ENCODE results near the gene GABBR1. TPM values are rescaled to one million over a fixed set of nuclear protein-coding genes. Genes with fewer than 3 reads are reported as not detected.
A peak's percentile ranks its signal among the peaks of the same experiment; 100 is the strongest.

The GABBR1 gene
- total RNA-seq, 2 donors from 2014 or later: 3.0 to 15.2 TPM

DNA sequence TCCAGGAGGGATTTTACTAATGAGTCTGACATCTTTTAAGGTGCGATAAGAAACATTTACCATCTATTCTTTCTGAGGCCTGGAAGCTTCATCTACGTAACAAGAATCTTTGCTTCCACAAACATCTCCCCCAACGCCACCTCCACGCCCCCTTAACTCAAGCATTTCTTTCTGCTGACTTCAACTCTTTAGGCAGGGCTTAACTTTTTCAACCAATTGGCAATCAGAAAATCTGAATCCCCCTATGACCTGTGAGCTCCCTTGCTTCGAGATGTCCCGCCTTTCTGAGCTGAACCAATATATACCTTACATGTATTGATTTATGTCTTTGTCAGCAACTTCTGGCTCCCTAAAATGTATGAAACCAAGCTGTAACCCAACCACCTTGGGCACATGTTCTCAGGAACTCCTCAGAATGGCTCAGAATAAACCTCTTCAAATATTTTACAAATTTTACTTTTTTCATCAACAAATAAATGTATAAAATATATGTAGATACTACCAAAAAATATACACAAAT, 36.5 kb downstream of the GABBR1 start:
- DNase-seq (ENCODE audit: low spot score): no peak
- H3K36me3 Mint-ChIP-seq: no peaks in the 10 kb centered on the region
- H3K4me1 Mint-ChIP-seq (ENCODE audit: low read depth in 2 of 2): no peaks in the 10 kb centered on the region
- no peaks in the 10 kb centered on the region for H3K9me3 Mint-ChIP-seq
- peaks cover 12 to 14% of the 10 kb centered on the region in 2 donors for H3K27me3 Mint-ChIP-seq
- H3K4me3 Mint-ChIP-seq: no peak overlapping the region
- ATAC-seq: no peak
- no peak overlapping the region for H3K27ac Mint-ChIP-seq

DNA sequence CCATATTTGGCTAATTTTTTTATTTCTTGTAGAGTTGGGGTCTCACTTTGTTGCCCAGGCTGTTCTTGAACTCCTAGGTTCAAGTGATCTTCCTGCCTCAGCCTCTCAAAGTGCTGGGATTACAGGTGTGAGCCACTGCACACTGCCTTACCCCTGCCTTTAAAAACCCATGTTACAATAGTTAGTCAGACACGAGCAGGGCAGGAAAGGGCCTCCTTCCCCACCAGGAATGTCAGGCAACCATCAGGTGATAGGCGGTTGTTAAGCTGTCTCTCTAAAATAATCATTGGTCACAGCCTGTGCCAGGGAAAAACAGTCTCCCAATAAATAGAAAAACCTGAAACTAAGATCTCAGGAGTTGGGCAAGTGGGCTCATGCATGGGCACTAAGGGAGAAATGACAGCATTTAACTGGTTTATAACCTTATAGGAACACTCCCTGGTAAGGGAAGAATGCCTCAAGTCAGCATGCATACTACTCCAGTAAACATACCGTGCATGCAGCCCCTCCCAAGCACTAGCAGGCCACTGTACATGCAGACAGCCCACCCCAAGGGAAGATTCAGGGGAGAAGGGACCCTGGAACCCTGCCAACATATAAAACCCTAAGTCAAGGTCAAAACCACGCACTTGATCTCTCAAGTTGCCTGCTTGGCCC, 39.7 kb downstream of the GABBR1 start:
- H3K4me1 Mint-ChIP-seq (ENCODE audit: low read depth in 2 of 2): no peaks in the 10 kb centered on the region

DNA sequence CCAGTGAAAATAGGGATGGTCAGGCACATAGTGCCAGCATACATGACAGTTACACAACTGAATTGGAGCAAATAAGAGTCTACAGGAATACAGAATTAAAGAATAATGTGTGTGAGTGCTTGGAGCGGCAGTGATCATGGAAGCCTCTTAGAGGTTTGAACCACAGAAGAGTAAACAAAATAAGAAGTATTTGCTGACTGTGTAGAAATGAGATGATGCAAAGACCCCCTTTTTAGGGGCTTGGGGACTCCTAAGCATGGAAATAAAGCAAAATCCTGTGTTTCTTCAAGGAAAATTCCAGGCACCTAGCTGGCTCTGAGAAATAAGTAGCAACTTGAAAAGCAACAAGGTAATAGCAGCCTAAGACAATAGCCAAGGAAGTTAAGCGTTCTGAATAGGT, 41.3 kb downstream of the GABBR1 start:
- Mint-ChIP-seq H3K4me3 (no peak overlapping the region), H3K27ac (no peak overlapping the region), H3K4me1 (ENCODE audit: low read depth in 2 of 2) (no peaks in the 10 kb centered on the region), H3K9me3 (no peaks in the 10 kb centered on the region), H3K27me3 (peaks cover 30 to 43% of the 10 kb centered on the region in 2 donors), H3K36me3 (no peaks in the 10 kb centered on the region)
- DNase-seq (ENCODE audit: low spot score) (no peak), ATAC-seq (no peak)

More for the DNA sequence above, 39.7 kb downstream of the GABBR1 start:
- Mint-ChIP-seq H3K4me3 (no peak overlapping the region), H3K27me3 (peaks cover 21 to 30% of the 10 kb centered on the region in 2 donors), H3K36me3 (no peaks in the 10 kb centered on the region), H3K9me3 (no peaks in the 10 kb centered on the region), H3K27ac (no peak overlapping the region)
- no peak for DNase-seq (ENCODE audit: low spot score)
- ATAC-seq: no peak

DNA sequence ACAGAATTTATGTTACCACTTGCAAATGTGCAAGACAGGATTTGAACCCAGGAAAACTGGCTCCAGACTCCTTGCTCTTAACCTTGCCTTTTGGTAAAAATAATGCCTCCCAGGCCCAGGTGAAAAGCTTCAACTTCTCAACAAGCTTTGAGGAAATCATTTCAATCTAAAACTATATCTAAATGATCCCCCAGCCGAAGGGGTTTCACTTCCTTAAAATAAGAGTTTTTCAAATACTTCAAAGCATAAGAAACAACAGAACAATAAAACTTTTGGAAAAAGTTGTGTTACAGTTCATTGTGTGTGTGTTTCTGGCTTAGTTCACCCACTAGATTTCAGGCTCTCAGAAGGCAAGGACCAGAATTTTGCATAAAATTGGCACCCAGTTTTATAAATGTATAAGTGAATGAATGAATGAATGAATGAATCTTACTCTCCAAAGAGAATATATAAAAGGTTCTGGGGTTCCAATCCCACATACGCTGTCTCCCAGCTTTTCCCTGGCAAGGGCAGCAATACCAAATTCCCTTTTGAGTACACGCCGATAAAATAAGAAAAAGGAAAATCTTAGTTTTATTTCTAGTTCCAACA, 42.7 kb downstream of the GABBR1 start:
- no peak for ATAC-seq
- H3K4me3 Mint-ChIP-seq: no peak overlapping the region
- H3K9me3 Mint-ChIP-seq: no peaks in the 10 kb centered on the region
- no peaks in the 10 kb centered on the region for H3K36me3 Mint-ChIP-seq
- H3K4me1 Mint-ChIP-seq (ENCODE audit: low read depth in 2 of 2): no peaks in the 10 kb centered on the region
- no peak overlapping the region for H3K27ac Mint-ChIP-seq
- peaks cover 34 to 49% of the 10 kb centered on the region in 2 donors for H3K27me3 Mint-ChIP-seq
- no peak for DNase-seq (ENCODE audit: low spot score)

DNA sequence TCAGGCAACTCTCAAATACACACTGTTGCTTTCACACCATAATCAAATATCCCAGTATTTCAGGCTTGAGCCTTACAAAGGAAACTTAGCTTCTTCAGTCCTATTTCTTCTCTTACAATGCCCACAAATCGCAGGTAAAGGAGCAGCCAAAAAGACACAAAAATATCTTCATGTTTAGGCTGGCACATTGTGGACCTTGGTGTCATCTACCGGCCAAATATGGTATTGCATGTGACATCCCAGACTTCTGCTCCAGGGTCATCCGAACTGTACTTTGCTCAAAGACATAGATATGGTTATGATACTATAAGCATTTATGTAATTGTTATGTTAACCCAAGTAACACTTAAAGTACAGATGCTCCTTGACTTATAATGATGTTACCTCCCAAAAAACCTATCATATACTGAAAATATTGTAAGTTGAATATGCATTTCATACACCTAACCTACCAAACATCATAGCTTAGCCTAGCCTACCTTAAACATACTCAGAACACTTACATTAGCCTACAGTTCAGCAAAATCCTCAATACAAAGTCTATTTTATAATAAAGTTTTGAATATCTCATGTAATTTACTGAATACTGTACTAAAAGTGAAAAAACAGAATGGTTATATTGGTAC, 43.4 kb downstream of the GABBR1 start:
- Mint-ChIP-seq H3K27ac (no peak overlapping the region), H3K27me3 (peaks cover 34 to 50% of the 10 kb centered on the region in 2 donors), H3K4me1 (ENCODE audit: low read depth in 2 of 2) (no peaks in the 10 kb centered on the region), H3K36me3 (no peaks in the 10 kb centered on the region), H3K4me3 (no peak overlapping the region), H3K9me3 (no peaks in the 10 kb centered on the region)
- DNase-seq (ENCODE audit: low spot score) (no peak), ATAC-seq (peak in 1 of 2 donors; percentile 68)

DNA sequence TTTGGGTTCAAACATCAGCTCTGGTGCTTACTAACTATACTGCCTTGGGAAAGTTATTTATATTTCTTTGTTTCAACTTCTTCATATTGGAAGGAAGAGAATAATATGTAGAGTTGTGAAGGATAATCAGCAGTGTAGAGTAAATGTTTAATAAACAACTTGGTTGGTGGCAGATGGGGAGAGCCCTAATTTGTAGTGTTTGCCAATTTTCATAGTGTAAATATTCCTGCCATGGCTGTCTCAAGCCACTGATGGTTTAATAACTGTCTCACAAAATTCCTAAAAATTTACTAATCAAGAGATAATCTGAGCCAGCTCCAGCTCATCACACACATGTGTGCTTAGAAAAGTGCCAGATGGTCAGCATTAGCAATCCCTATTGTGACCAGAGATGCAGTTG, 48.2 kb downstream of the GABBR1 start, which contains the start of gene OR2H2:
TSS of gene OR2H2 (plus strand) at position 301 of the 400 bp plus-strand sequence. CDS start 2,824 bp downstream, outside the sequence.
- ATAC-seq (no peak), DNase-seq (ENCODE audit: low spot score) (no peak)
- Mint-ChIP-seq H3K9me3 (no peaks in the 10 kb centered on the region), H3K36me3 (no peaks in the 10 kb centered on the region), H3K4me1 (ENCODE audit: low read depth in 2 of 2) (no peaks in the 10 kb centered on the region), H3K27ac (no peak within 1 kb of the TSS), H3K27me3 (peaks cover 32 to 56% of the 10 kb centered on the region in 2 donors), H3K4me3 (no peak within 1 kb of the TSS)

DNA sequence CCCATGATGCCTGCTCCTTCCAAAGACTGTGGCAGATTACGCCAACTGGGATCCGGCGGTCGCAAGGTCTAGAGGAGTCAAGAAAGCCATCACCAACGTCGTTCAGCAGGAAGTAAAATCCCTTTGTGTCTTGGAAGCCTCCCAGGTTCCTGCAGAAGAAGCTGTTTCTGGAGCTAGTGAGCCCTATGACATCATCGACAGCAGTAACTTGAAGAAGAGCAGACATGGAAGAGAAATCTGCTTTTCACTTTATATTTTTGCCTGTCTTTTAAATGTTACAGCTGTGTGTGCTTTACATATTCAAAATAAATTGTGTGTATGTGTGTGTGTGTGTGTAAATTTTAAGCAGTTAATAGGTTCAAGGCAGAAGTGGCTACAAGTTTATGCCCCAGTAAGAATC, 55.4 kb downstream of the GABBR1 start:
- no peaks in the 10 kb centered on the region for H3K36me3 Mint-ChIP-seq
- no peak for DNase-seq (ENCODE audit: low spot score)
- no peaks in the 10 kb centered on the region for H3K4me1 Mint-ChIP-seq (ENCODE audit: low read depth in 2 of 2)
- no peak overlapping the region for H3K27ac Mint-ChIP-seq
- peaks cover 30 to 48% of the 10 kb centered on the region in 2 donors for H3K27me3 Mint-ChIP-seq
- no peaks in the 10 kb centered on the region for H3K9me3 Mint-ChIP-seq
- ATAC-seq: no peak
- no peak overlapping the region for H3K4me3 Mint-ChIP-seq

DNA sequence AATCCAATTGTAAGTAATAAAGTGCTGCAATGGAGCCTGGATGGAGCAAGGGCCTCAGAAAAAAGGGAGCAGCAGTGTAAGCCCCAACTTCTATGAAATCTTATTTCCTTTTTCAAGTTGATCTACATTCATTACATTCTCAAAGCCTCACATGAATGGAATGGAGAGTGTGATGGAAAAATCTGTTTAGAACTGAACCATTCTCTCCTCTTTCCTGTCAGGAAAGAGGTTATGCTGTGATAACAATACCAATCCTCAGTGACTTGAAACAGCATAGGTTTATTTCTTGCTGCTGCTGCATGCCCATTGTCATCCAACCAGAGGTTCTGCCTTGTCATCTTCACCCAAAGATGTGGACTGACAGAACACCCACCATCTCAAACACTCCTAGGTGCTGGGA, 56.9 kb downstream of the GABBR1 start:
- H3K36me3 Mint-ChIP-seq: no peaks in the 10 kb centered on the region
- H3K4me1 Mint-ChIP-seq (ENCODE audit: low read depth in 2 of 2): no peaks in the 10 kb centered on the region
- H3K27ac Mint-ChIP-seq: no peak overlapping the region
- DNase-seq (ENCODE audit: low spot score) (no peak), ATAC-seq (no peak)
- no peak overlapping the region for H3K4me3 Mint-ChIP-seq
- H3K9me3 Mint-ChIP-seq: no peaks in the 10 kb centered on the region
- peaks cover 39 to 60% of the 10 kb centered on the region in 2 donors for H3K27me3 Mint-ChIP-seq

DNA sequence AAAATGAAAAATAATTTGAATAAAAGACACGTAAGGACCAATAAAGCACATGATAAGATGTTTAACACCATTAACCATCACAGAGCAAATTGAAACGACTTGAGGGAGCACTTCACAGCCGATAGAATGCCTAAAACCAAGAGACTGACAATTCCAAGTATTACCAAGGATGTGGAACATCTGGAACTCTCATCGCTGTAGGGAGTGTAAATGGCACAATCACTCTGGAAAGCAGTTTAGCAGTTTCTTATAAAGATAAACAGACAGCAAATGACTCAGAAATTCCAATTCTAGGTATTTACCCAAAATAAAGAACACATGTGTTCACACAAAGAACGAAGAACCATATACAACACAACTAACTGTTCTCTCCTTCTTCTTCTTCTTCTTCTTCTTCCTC, 65.0 kb downstream of the GABBR1 start:
- no peaks in the 10 kb centered on the region for H3K36me3 Mint-ChIP-seq
- ATAC-seq (no peak), DNase-seq (ENCODE audit: low spot score) (no peak)
- H3K4me3 Mint-ChIP-seq: no peak overlapping the region
- H3K27ac Mint-ChIP-seq: no peak overlapping the region
- H3K27me3 Mint-ChIP-seq: peaks cover 27 to 50% of the 10 kb centered on the region in 2 donors
- H3K4me1 Mint-ChIP-seq (ENCODE audit: low read depth in 2 of 2): peaks cover 0 to 3% of the 10 kb centered on the region in 2 donors
- H3K9me3 Mint-ChIP-seq: no peaks in the 10 kb centered on the region

DNA sequence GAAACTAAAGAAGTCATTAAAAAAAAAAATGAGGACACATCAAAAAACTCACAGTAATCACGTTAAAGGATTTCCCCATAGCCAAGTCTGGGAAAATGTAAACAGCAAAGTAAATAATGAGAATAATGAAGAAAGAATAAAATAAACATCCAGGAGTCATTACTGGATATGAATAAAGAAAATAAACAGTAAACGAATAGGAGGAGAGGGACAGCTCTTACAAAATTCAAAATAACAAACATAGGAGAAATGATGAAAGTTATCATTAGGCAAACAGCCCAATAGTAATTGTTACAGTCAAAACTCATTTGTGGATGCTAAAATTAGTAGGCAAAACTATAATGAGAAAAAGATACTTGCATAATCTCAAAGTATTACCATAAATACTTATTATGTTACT, 65.4 kb downstream of the GABBR1 start:
- DNase-seq (ENCODE audit: low spot score) (no peak), ATAC-seq (no peak)
- Mint-ChIP-seq H3K27me3 (peaks cover 32 to 54% of the 10 kb centered on the region in 2 donors), H3K4me3 (no peak overlapping the region), H3K4me1 (ENCODE audit: low read depth in 2 of 2) (peaks cover 0 to 3% of the 10 kb centered on the region in 2 donors), H3K9me3 (no peaks in the 10 kb centered on the region), H3K27ac (no peak overlapping the region), H3K36me3 (no peaks in the 10 kb centered on the region)

DNA sequence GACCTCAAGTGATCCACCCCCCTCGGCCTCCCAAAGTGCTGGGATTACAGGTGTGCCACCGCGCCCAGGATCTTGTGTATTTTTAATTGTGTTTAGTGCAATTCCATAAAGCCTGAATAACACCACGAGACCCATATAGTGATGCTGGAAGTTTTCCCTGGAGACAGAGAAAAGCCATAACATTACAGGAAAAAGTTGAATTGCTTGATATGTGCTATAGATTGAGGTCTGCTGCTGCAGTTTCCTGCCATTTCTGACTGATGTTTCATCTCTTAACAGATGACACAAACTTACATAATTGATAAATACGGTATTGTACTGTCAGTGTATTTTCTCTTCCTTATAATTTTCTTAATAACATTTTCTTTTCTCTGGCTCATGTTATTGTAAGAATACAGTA, 66.1 kb downstream of the GABBR1 start:
- Mint-ChIP-seq H3K4me3 (no peak overlapping the region), H3K27ac (no peak overlapping the region), H3K9me3 (no peaks in the 10 kb centered on the region), H3K36me3 (no peaks in the 10 kb centered on the region), H3K4me1 (ENCODE audit: low read depth in 2 of 2) (peaks cover 0 to 3% of the 10 kb centered on the region in 2 donors), H3K27me3 (peaks cover 31 to 54% of the 10 kb centered on the region in 2 donors)
- DNase-seq (ENCODE audit: low spot score) (no peak), ATAC-seq (no peak)

DNA sequence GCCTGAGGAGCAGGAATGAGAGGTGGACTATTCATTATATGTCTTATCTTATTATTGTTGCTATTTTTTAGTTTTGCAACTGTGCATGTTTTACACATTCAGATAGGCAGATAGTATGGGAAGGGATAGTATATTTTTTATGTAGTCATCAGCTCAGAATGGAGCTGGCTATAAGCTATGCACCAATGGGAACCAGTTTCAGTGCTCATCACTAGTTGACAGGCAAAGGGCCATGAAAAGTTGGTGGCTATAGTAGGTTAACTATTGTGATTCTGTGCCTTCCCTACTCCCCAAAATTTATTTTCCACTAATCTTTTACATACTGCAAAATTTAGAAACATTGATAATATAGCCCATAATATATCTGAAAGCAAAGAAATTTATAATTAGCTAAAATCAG, 68.1 kb downstream of the GABBR1 start:
- no peaks in the 10 kb centered on the region for H3K36me3 Mint-ChIP-seq
- no peak overlapping the region for H3K27ac Mint-ChIP-seq
- no peak overlapping the region for H3K4me3 Mint-ChIP-seq
- H3K27me3 Mint-ChIP-seq: peaks cover 36 to 54% of the 10 kb centered on the region in 2 donors
- peaks cover 3 to 5% of the 10 kb centered on the region in 2 donors for H3K4me1 Mint-ChIP-seq (ENCODE audit: low read depth in 2 of 2)
- H3K9me3 Mint-ChIP-seq: no peaks in the 10 kb centered on the region
- DNase-seq (ENCODE audit: low spot score) (no peak), ATAC-seq (no peak)

DNA sequence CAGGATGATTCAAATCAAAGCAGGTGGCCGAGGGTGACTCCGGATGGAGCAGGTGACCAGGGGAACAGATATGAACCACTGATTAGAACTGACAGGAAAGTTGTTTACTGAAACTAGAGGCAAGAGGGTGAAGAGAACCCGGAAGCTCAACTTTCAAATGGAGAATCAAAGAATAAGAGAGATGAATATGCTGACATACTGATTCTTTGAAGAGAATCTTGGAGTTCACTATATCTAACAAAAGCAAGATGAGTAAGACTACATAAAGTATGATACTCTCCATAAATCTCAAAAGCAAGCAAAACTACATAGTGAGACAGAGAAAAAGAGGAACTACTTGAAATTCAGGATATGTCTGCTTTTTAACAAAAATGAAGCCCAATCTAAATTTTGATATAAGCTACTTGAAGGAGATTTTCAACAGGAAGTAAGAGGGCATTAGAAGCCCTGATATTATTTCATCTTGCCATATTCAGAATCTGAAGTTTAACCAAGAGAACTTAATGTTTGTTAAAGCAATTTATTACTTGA, 69.5 kb downstream of the GABBR1 start:
- DNase-seq (ENCODE audit: low spot score): no peak
- H3K4me1 Mint-ChIP-seq (ENCODE audit: low read depth in 2 of 2): peaks cover 3 to 5% of the 10 kb centered on the region in 2 donors
- no peaks in the 10 kb centered on the region for H3K36me3 Mint-ChIP-seq
- no peaks in the 10 kb centered on the region for H3K9me3 Mint-ChIP-seq
- no peak overlapping the region for H3K27ac Mint-ChIP-seq
- no peak for ATAC-seq
- H3K27me3 Mint-ChIP-seq: peaks cover 40 to 62% of the 10 kb centered on the region in 2 donors
- H3K4me3 Mint-ChIP-seq: no peak overlapping the region
